WERI-Rb-1 (cell line): ENCODE results near the gene FAM193A.

Experiments
- DNase-seq: peaks from one replicate; pipeline ENCODE4 v3.0.0-alpha.2; 2020
- H3K27ac ChIP-seq: fragments of 250-450 bp; sonication (Bioruptor Pico); 2 replicates; pipeline ENCODE4 v1.5.1; 2020; ENCODE audit warnings: mild to moderate bottlenecking, moderate library complexity
- H3K27me3 ChIP-seq: fragments of 250-450 bp; sonication (Bioruptor Pico); 2 replicates; pipeline ENCODE4 v1.5.1; 2021; ENCODE audit warnings: mild to moderate bottlenecking, low read depth, moderate library complexity; ENCODE audit not compliant: insufficient read depth, severe bottlenecking
- H3K36me3 ChIP-seq: fragments of 250-450 bp; sonication (Bioruptor Pico); 2 replicates; pipeline ENCODE4 v1.5.1; 2020; ENCODE audit warnings: mild to moderate bottlenecking, moderate library complexity
- H3K4me3 ChIP-seq: 2 replicates; pipeline ENCODE4 v1.5.1; 2011; ENCODE audit warnings: low read depth, mild to moderate bottlenecking, control low read depth, low read length
- H3K9me3 ChIP-seq: fragments of 250-450 bp; sonication (Bioruptor Pico); 2 replicates; pipeline ENCODE4 v1.5.1; 2021; ENCODE audit warnings: mild to moderate bottlenecking, moderate library complexity; ENCODE audit not compliant: severe bottlenecking
- TF ChIP-seq, protein P1 (sequence below): IDR thresholded peaks from 2 replicates; pipeline ENCODE4 v1.5.1; 2011; ENCODE audit warnings: low read depth, mild to moderate bottlenecking, control low read depth, inconsistent platforms, low read length

The FAM193A gene

DNA sequence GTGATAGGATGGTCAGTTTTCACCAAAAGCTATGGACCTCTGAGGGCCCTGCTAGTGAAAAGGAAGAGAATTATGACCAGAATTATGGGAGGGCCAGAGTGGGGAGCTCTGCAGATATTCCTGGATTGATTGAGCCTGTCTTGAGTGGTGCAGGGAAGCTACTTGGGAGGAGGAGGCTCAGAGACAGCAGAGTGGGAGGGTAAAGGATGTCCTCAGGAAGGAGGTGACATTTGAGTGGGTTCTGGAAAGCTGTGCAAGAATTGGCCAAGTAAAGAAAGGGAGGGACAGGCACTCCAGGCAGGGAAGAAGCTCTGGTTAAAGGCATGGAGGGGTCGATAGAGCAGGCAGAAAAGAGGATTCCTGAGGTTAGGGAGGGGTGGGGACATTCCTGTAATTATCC is 43.5 kb upstream of the FAM193A start:
- Histone ChIP-seq H3K27ac (no peak overlapping the region), H3K27me3 (no peaks in the 10 kb centered on the region), H3K9me3 (no peaks in the 10 kb centered on the region), H3K4me3 (no peak overlapping the region), H3K36me3 (peaks cover 94% of the 10 kb centered on the region)
- DNase-seq: no peak
- TF ChIP-seq, protein P1, sequence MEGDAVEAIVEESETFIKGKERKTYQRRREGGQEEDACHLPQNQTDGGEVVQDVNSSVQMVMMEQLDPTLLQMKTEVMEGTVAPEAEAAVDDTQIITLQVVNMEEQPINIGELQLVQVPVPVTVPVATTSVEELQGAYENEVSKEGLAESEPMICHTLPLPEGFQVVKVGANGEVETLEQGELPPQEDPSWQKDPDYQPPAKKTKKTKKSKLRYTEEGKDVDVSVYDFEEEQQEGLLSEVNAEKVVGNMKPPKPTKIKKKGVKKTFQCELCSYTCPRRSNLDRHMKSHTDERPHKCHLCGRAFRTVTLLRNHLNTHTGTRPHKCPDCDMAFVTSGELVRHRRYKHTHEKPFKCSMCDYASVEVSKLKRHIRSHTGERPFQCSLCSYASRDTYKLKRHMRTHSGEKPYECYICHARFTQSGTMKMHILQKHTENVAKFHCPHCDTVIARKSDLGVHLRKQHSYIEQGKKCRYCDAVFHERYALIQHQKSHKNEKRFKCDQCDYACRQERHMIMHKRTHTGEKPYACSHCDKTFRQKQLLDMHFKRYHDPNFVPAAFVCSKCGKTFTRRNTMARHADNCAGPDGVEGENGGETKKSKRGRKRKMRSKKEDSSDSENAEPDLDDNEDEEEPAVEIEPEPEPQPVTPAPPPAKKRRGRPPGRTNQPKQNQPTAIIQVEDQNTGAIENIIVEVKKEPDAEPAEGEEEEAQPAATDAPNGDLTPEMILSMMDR: no peak

DNA sequence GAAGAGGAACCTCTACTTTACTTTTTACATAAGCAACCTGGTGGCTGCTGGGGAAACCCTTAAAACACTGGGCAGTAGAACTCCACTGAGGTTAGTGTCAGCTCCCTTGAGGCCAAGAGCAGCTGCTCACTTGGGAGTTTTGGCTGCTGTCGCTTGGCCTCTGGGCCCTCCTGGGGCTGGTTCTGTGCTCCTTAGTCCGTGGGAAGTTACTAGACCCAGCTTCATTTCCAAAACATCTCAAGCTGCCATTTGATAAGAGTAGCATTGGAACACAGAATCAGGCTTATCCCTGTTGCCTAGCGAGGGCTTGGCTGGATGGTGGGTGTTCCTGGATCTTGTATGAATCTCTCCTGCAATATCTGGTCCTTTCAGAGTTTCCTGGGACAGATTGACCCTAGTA is 41.5 kb upstream of the FAM193A start:
- H3K27ac ChIP-seq: no peak overlapping the region
- H3K36me3 ChIP-seq: peaks cover 96% of the 10 kb centered on the region
- no peak overlapping the region for H3K4me3 ChIP-seq
- no peaks in the 10 kb centered on the region for H3K9me3 ChIP-seq
- no peak for DNase-seq
- TF ChIP-seq, protein P1: no peak
- no peaks in the 10 kb centered on the region for H3K27me3 ChIP-seq

DNA sequence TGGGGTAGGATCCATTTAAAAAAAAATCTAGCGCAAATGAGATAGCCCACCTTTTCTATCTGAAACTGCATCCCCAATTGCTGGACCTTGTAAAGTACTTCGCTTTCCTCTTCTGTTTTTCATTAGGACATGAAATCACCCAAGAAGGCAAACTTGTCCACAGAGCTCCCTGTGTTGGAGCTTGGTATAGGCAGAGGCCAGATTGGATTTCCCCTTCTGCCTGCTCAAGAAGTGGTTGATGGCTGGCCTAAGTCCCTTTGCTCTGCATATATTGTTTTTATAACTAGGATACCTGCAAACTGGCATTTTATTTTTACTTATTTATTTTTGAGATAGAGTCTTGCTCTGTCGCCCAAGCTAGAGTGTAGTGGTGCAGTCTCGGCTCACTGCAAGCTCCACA is 39.1 kb upstream of the FAM193A start:
- DNase-seq: no peak
- Histone ChIP-seq H3K9me3 (no peaks in the 10 kb centered on the region), H3K27ac (no peak overlapping the region), H3K4me3 (no peak overlapping the region), H3K36me3 (peaks cover 96% of the 10 kb centered on the region), H3K27me3 (no peaks in the 10 kb centered on the region)
- TF ChIP-seq, protein P1: no peak

DNA sequence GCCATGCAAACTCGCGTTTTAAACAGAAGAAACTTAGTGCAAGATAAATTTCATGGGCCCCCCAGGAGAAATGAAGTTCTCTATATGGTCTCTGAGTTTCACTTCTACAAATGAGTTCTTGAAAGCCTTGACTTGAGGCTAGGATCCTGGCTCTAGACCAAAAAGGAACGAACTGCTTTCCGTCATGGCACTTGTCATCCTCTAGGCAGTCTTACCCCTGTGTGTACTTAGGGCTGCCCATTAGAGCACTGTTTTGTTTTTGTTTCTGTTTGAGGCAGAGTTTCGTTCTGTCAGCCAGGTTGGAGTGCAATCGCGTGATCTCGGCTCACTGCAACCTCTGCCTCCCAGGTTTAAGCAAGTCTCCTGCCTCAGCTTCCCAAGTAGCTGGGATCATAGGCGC is 38.5 kb upstream of the FAM193A start:
- TF ChIP-seq, protein P1: no peak
- Histone ChIP-seq H3K36me3 (peaks cover 93% of the 10 kb centered on the region), H3K4me3 (no peak overlapping the region), H3K9me3 (no peaks in the 10 kb centered on the region), H3K27me3 (no peaks in the 10 kb centered on the region), H3K27ac (no peak overlapping the region)
- DNase-seq: no peak

DNA sequence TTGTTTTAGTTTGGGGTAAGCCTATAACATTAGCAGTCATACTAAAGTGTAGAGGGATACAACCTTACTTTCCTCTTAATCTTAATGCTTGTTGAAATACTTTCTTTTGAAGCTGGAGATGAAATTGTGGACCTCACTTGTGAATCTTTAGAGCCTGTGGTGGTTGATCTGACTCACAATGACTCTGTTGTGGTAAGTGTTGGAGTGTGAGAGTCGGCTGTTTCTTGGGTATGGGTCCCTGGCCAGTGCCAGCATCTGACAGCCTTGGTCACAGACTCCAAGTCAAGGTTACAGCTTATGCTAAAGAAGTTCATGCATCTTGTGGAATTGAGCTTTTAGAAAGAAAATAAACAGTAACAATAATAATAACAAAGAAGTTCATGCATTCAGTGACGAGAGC is 35.9 kb upstream of the FAM193A start:
- Histone ChIP-seq H3K27me3 (no peaks in the 10 kb centered on the region), H3K9me3 (no peaks in the 10 kb centered on the region), H3K36me3 (peaks cover 90% of the 10 kb centered on the region), H3K4me3 (no peak overlapping the region), H3K27ac (no peak overlapping the region)
- DNase-seq: no peak
- TF ChIP-seq, protein P1: no peak

DNA sequence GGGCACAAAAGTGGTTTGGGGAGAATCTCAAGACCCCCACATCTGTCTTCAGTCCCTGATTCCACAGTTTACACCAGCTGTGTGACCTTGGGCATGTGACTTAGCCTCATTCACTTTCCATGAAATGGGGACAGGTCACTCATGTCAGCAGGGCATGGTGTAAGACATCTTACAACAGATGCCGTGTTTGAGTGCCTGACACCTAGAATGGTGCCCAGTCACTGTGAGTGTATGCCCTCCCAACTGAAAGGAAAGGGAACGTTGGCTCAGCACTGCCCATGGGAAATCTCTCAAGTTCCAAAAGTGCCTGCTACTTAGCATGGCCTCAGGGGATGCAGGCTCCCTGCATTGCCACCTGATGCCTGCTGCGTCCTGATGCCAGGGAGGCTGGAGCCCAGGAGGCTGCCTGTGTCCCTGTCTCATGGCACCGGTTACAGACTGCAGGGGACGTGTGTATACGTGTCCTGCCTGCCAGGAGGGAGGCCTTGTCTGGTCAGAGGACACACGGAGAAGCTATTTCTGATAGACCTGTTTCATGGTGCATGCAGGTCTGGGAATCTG is 35.3 kb upstream of the FAM193A start:
- TF ChIP-seq, protein P1: no peak
- no peaks in the 10 kb centered on the region for H3K27me3 ChIP-seq
- H3K27ac ChIP-seq: no peak overlapping the region
- H3K4me3 ChIP-seq: no peak overlapping the region
- H3K36me3 ChIP-seq: peaks cover 89% of the 10 kb centered on the region
- DNase-seq: no peak
- H3K9me3 ChIP-seq: no peaks in the 10 kb centered on the region
